ENCODE results near the gene AGO3.

DNA sequence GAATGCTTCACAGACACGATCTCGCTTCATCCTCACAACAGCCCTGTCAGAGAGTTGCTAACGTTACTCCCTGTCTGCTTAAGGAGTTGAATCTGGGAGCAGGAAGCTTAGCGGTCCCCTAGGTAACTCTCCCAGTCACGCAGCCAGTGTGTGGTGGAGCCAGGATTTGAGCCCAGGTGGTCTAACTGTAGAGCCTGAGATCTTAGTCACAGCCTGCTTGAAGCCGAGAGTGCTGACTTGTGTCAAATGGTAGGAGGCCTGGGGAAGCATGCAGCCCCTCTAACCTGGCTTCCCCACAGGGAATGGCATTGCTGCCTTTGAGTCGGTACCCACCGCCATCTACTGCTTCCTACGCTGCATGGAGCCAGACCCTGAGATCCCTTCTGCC is 161.9 kb downstream of the AGO3 start:
- TF ChIP-seq, protein P1, sequence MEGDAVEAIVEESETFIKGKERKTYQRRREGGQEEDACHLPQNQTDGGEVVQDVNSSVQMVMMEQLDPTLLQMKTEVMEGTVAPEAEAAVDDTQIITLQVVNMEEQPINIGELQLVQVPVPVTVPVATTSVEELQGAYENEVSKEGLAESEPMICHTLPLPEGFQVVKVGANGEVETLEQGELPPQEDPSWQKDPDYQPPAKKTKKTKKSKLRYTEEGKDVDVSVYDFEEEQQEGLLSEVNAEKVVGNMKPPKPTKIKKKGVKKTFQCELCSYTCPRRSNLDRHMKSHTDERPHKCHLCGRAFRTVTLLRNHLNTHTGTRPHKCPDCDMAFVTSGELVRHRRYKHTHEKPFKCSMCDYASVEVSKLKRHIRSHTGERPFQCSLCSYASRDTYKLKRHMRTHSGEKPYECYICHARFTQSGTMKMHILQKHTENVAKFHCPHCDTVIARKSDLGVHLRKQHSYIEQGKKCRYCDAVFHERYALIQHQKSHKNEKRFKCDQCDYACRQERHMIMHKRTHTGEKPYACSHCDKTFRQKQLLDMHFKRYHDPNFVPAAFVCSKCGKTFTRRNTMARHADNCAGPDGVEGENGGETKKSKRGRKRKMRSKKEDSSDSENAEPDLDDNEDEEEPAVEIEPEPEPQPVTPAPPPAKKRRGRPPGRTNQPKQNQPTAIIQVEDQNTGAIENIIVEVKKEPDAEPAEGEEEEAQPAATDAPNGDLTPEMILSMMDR (IDR thresholded peaks at IDR 0.05), result no peak
- no peak for TF ChIP-seq POLR2AphosphoS5 (IDR thresholded peaks at IDR 0.05)
